HG02610 (cell line): Measurements from ENCODE around the gene MOBP.
"Not testable (repeated sequence)": the region's sequence is repeated elsewhere in the genome, so short reads cannot be mapped to it uniquely, and the experiment has no call there.

Source experiments
- ATAC-seq: cut with Tn5 transposase; IDR thresholded peaks from one replicate; pipeline ENCODE4 v1.9.1; 2021; ENCODE audit warnings: mild to moderate bottlenecking, moderate library complexity; ENCODE audit not compliant: unreplicated experiment

Gene MOBP

DNA sequence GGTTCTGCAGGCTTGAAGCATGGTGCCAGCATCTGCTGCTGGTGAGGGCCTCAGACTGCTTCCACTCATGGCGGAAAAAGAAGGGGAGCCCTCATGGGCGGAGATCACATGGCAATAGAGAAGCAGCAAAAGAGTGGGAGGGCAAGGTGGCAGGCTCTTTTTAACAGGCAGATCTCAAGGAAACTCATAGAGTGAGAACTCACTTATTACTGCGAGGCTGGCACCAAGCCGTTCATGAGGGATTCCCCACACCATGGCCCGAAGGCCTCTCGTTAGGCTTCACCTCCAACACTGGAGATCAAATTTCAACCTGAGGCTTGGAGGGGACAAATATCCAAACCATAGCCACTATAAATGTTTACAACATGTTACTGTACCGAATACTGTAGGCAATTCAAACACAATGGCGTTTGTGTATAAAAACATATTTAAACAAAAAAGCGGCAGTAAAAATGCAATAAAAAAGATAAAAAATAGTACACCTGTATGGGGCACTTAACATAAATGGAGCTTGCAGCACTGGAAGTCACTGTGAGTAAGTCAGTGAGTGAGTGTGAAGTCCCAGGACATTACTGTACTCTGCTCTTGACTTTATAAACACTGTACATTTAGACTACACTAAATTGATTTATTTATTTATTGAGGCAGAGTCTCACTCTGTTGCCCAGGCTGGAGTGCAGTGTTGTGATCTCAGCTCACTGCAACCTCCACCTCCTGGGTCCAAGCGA is 18.8 kb upstream of the MOBP start:
- no peak for ATAC-seq

DNA sequence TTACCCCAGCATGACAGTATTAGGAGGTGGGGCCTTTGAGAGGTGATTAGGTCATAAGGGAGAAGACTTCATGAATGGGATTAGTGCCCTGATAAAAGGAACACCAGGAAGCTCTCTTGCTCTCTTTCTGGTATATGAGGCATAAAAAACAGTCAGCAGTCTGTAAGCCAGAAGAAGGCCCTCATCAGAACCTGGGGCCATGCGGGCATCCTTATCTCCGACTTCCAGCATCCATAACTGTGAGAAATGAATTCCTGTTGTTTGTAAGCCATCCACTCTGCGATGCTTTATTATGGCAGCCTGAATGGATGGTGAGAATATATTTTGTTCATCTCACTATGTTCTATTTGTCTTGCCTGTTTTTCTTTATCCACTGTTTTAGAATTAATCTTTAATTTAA is 17.7 kb upstream of the MOBP start:
- no peak for ATAC-seq

DNA sequence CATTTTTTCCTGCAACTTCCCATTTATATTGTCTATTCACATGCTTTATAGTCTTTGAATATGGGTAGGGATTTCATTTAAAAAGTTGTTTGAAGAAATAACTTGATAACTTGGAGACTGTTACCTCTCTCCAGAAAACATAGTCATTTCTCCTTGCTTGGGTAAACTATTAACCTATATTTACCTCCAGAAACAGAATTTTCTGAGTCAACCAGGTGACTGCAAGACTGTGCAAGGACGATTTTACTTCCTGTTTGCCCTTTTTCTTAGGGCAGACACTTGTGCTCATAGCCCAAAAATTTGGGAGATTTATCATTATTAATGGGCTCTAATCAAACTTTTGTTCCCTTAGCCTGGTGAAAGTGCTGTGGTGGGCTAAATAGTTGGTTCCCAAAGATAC is 14.3 kb upstream of the MOBP start:
- no peak for ATAC-seq

DNA sequence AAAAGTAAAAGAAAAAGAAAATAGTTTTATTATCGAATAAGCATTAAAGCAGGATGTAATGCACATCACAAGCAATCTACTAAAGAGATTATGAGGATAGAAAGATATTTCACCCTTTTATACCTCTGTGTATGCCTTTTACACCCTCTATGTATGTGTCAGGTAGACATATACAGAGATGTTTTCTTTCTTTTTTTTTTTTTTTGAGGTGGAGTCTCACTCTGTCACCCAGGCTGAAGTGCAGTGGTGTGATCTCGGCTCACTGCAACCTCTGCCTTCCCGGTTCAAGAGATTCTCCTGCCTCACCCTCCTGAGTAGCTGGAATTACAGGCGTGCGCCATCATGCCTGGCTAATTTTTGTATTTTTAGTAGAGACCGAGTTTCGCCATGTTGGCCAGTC is 13.6 kb upstream of the MOBP start:
- ATAC-seq, result not testable (repeated sequence)

DNA sequence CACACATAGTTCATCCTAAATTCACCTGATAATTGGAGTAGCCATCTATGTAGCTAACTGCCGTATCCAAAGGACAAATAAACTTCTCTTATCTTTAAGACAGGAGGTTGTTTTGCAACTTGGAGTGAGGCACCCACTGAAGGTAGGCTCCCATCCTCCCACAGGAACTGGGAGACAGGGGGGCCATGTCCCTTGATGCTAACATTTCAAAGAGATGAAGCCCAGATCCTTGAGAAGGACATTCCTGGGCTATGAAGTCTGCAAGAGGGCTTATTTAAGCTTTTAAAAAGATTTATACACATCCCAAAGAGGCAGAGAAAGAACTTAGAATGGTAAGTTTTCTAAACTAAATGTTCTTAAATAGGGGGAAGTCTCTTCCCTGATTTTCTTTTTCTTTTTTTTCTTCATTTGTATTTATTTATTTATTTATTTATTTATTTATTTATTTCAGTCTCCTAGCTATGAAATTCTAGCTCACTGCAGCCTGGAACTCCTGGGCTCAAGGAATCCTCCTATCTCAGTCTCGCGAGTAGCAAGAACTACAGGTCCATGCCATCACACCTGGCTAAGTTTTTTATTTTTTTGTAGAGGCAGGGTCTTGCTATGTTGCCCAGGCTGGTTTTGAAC is 12.8 kb upstream of the MOBP start:
- no peak for ATAC-seq

DNA sequence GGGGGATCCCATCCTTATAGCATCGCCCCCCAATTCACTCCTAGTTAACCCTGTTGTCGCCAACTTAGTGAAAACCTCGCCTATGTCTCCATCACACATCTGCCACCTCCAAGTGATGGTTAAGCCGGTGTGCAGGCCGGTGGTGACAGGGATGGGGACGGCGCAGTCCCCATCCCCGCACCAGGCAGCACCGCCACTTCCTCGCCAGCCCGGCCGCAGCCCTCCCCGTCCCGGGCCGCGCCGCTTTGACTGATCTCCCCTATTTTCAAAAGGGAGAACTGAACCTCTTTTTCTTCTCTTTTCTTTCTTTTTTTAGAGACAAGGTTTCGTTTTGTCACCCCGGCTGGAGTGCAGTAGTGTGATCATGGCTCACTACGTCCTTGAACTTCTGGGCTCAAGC is 11.3 kb upstream of the MOBP start:
- no peak for ATAC-seq

DNA sequence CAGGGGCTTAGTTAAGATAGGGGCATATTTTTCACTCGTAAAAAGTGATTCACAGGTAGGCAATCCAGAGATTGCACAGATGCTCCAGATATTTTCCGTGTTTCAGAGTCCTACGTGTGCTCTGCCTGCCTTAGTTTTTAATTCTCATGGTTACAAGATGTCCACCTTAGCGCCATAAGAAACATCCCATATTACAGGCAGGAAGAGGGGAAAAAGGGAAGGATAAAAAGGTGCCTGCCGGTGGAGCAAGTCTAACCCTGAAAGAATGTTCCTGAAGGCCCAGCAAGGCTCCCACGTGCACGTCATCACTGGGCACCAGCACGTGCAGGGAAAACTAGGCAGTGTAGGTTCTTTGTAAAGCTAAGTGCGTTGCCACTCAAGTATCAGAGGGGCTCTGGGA is 10.1 kb upstream of the MOBP start:
- no peak for ATAC-seq

DNA sequence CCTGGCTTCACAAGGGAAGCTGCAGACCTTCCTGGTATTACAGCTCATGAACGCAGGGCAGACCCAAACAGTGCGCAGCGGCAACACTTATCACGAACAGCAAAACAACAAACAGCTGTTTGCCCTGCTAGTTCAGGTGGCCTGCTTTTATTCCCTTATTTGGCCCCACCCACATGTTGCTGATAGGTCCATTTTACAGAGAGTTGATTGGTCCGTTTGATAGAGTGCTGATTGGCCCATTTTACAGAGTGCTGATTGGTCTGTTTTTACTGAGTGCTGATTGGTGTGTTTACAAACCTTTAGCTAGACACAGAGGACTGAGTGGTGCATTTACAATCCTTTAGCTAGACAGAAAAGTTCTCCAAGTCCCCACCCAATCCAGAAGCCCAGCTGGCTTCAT is 8.9 kb upstream of the MOBP start:
- not testable (repeated sequence) for ATAC-seq

DNA sequence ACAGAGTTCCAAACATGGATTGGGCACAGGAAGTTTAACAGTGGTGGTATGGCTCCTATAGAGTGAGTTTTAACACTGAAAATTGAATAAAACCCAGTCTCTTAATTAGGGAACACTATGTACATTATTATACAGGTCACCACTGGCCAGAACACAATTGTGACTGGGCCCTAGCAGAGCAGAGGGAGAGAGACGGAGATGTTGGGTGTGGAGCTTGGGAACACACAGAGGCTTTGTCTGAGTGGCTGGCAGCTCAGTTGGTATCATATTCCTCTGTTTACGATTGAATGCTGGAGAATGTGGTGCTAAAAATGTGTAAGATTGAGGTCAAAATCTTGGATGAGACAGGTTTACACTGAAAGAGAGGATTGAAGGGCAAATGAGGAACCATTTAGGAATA is 6.8 kb upstream of the MOBP start:
- ATAC-seq, result no peak

DNA sequence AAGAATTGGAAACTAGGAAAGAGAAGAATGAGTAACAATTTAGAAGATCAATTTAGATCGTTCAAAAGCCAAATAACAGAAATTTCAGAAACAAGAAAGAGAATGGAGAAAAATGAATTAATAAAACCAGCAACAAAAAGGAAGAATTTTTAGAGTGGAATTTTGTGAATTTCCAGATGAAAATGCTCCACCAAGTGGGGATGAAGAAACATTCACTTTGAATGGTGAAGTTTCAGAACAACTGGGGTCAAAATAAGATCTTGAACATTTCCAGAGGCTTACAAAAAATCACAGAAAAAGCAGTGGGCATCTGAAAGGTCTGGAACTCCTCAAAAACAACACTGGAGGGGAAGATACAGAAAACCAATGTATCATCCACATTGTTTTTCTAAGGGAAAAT is 4.2 kb upstream of the MOBP start:
- ATAC-seq, result no peak

DNA sequence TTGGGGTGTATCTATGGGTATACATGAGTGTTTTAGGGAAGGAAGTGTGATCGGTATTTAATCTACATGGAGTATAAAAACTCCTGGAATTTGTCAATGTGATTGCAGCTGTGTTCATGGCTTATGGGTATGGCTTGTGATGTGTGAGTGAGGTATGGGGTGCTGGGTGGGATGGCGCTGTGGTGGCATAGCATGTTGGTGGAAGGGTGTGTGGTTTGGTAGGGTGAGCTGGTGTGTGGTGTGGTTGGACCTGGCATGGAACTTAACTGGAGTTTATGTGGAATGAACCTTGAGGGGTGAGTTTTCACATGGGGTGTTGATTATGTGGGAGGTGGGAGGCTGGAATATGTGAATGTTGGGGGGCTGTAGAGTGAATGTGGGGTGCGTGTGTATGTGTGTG is 492 bp upstream of the MOBP start:
- no peak for ATAC-seq

DNA sequence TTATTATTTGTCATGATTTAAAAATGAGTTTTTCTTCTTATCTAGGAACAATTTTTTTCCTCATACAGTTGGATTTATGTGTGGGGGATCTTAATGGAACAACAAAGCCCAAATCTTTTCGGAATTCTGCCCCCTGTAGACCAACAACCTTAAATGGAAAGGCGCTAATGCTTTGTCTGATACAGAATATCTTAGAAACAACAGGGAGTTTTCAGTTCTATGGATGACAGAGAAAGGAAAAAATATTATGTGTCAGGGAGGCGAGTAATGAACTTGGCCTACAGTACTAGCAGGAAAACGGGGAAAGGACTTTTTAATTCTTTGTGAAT is 592 bp downstream of the MOBP start:
- ATAC-seq, result no peak

DNA sequence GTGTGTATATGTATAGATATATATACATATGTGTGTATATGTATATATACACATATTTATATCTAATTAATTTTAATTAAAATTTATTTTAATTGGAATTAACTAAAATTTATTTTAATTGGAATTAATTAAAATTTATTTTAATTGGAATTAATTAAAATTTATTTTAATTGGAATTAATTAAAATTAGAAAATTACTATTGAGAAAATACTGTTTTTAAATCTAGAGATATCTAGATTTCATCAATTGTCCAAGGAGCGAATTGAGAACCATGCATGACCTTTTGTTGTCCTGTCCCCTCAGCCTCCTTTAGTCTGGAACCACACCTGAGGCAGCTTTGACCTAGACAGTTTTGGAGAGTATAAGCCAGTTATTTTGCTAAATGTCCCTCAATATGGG is 1.8 kb downstream of the MOBP start:
- no peak for ATAC-seq

DNA sequence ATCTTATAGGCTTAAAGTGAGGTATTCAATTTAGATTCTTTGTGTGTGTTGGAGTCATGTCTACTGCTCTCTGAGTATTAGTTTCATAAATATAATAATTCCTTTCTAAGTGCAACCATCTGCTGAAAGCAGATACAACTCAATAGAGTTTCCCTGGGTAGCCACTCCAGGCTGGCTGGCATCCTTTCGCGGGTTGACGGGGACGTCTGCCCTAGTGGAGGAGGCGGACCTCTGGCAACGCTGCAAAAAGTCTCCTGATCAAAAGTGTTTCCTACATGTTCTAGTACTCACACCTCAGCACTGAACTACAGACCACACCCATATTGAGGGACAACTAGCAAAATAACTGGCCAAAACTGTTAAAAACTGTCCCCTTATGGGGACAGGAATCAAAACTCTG is 2.5 kb downstream of the MOBP start:
- ATAC-seq, result no peak

DNA sequence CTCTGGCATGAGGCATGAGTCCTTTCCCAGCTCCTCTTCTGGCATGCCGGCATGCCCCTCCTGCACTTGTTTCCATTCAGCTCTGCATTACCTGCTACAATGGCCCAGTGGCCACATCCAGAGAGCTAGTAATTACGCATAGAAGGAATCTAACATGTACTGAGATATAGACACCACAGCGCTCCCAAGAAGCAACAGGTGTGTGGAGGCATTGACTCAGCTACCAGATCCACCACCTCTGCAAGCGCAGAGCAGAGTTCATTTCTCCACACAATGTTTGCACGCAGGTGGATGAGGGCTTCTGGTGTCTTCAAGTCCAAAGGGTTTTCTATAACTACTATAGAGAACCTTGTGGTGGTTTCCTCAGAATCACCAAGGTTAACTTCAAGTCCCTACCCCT is 4.2 kb downstream of the MOBP start:
- no peak for ATAC-seq

DNA sequence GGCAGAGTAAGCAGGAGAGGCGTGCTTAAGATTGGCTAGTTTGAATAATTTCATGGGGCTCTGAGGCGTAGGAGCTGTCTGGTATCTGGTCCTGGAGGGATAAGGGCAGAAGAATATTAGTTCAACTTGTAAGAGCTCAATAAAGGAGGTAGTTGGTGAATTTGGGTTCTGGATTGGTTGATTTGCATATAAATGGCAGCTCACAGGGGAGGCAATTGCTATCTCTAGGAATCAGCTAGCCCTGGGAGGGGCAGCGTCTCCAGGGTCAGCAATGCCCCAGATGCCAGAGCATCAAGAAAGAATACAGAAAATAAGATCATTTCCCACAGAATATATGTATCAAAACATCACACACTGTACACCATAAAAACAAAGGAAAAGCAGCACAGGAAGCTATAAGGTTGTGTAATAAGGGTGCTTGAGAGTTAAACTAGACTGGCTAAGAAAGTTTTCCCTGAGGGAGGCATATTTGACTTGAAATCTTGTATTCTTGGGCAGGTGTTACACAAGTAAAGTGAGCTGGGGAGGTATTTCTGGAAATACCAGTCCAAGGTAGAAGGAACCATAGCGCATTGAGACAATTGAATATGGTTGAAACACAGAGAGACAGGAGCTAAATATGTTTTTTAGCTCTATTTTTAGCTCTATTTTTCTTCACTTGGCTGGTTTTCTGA is 6.1 kb downstream of the MOBP start:
- no peak for ATAC-seq

DNA sequence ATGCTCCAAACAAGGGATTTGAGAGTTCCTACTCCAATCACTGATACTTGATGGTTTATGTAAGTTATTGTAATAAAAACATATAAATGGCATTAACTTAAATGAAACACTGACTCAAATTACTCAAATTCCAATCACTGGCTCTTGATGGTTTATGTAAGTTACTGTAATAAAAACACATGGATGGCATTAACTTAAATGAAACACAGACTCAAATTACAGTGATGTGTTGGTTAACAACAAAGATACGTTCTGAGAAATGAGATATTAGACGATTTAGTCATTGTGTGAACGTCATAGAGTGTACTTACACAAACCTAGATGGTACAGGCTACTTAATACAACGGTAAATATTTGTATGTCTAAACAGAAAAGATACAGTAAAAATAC is 6.6 kb downstream of the MOBP start:
- no peak for ATAC-seq

DNA sequence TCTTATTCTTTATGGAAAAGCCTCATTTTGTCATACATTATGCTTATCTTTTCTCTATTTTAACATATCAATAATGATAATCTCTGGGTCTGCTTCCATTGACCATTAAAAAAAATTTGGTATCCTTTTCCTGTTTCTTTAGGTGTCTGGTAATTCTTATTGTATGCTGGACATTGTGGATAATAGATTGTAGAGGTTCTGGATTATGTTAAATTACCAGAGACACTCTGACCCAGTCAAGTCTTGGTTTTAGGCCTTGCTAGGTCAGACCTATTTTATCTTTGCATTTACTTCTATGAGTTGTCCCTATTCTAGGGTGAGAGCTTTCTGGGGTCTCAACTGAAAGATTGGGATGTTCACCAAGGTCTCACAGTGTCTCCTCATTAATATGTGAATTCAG is 9.3 kb downstream of the MOBP start:
- ATAC-seq, result no peak

DNA sequence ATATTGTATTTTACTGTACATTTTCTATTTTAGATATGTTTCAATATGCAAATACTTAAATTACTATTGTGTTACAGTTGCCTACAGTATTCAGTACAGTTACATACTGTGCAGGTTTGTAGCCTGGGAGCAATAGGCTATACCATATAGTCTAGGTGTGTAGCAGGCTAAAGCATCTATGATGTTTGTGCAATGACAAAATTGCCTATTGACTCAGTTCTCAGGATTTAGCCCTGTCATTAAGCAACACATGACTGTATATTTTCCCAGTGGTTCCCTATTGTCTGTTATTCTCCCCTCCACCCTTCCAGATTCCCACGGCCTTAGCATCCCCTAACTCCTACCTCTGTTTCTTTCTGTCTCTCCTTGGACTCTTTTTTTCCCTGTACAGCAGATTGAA is 10.7 kb downstream of the MOBP start:
- ATAC-seq, result no peak

DNA sequence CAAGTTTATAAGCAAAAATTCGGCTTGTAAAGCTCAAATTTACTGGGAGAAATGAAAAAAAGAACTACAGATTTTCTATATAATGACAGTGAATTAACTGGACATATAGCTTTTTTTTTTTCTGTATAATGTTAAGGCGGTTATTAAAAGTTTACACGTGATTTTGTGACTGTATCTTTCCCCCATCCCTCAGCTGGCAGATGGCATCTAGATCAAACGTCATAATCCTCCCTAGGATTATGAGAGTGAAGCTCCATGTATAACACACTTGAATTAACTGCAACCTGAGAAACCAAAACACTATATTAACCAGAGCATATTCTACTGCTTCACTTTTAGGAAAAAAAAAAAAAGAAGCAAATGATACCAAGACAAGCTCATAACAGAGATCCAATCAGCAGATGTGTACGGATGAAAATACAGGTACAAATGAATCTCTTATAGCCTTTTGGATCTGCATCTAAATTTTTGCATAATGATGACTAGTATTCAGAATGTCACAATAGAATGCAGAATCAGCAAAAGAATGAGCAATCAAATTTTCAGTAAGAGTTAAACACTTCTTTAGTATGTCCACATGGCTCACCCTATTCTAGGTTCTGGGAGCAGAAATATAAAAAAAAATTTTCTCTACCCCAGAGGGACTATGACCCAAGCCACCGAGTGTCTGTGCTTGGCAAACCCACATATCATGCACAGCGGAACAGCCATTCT is 12.4 kb downstream of the MOBP start:
- ATAC-seq, result no peak

DNA sequence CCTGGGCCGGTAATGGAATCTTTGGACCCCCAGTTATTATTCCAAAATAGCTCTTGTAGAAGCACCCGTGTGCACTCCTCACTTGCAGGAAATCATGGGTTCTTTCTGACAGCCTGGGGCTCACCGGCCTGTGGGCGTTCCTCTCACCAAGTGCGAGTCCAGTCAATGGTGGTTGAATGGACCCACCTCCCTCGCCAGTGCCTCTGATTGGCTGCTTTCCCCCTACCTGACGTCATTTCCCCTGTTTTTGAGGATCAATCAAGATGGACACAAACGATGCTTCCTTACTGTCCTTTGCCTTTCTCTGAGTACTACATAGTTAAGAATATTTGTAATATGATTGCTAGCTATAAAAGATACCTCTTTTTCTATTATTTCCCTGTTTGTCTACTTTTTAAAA is 18.1 kb downstream of the MOBP start:
- no peak for ATAC-seq

DNA sequence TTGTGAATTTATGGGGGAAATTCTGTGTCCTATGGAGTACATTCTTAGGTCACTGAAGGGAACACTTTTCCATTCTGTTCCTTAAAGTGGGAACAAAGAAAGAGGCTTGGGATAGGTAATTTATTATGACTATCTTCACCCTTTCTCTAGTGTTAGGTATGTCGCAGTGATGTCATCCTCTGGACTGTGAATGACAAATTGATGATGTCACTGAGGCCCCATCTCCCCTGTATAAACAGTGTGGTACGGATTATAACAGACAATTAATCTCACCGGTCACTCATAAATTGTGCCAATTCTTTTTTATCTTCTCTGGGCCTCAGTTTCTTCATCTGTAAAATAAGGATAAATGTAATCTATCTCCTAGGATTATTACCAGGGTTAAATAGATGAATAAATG is 23.5 kb downstream of the MOBP start:
- ATAC-seq, result no peak
